Adrenal gland (tissue), 12 donors: ENCODE data around the gene JAZF1. TPM values are rescaled to one million over a fixed set of nuclear protein-coding genes. Genes with fewer than 3 reads are reported as not detected.

Source experiments
- DNase-seq, 7 donors: peaks; one replicate each; pipeline ENCODE4 v3.0.0-alpha.2; 2019 to 2020
- H3K27ac ChIP-seq, 5 donors: fragments of 200-600 bp; sonication (generic) in 4 of 5; 1 replicate in 3 of 5; 2 replicates in 2 of 5; pipeline versions ENCODE4 v1.5.1 to v1.8.0; 2016 to 2020; ENCODE audit warnings: mild to moderate bottlenecking in 1 of 5
- H3K27me3 ChIP-seq: fragments of 200-600 bp; 2 replicates; pipeline ENCODE4 v1.8.0; 2021
- H3K36me3 ChIP-seq, 2 donors: fragments of 200-600 bp; replicated peaks in 1 of 2; 1 replicate in 1 of 2; 2 replicates in 1 of 2; pipeline versions ENCODE4 v1.5.1 to v1.8.0; 2018 to 2022
- H3K4me1 ChIP-seq, 2 donors: fragments of 200-600 bp; replicated peaks in 1 of 2; 1 replicate in 1 of 2; 2 replicates in 1 of 2; pipeline versions ENCODE4 v1.5.1 to v1.8.0; 2018 to 2021
- H3K4me3 ChIP-seq, 4 donors: fragments of 200-600 bp; sonication (generic) in 3 of 4; one replicate each; pipeline ENCODE4 v1.5.1; 2016 to 2018
- H3K9me3 ChIP-seq, 3 donors: fragments of 200-600 bp; sonication (generic) in 1 of 3; replicated peaks in 1 of 3; 1 replicate in 2 of 3; 2 replicates in 1 of 3; pipeline versions ENCODE4 v1.5.1 to v1.8.0; 2016 to 2021
- POLR2A ChIP-seq, 2 donors: fragments of 450-650 bp; IDR thresholded peaks; one replicate each; pipeline ENCODE4 v1.6.1; 2017; ENCODE audit warnings: antibody characterized with exemption in 2 of 2, mild to moderate bottlenecking in 2 of 2, moderate library complexity in 1 of 2
- WGBS, 4 donors: extraction: QIAGEN DNeasy Blood & Tissue Kit in 2 of 4; methylation state at CpG; one replicate each; pipeline versions ENCODE4 v1.1.5 to v1.1.7; 2013 to 2017; 5-methylcytosine and 5-hydroxymethylcytosine counted together
- intact Hi-C, 2 donors: fragments of 100-400 bp; cut with DNase I; formaldehyde crosslinking; loops; one replicate each; pipeline versions ENCODE4 v1.14.1 to v1.15.0; 2022 to 2023
- polyA plus RNA-seq, 3 donors: library from polyadenylated mRNA; stranded (reverse); fragments of 200-250 nt in 2 of 3; fragments of 350-450 nt in 1 of 3; fragmentation: Illumina TruSeq in 1 of 3; extraction: RNeasy Lipid Tissue Mini Kit (QIAGEN cat#74804) in 1 of 3; gene quantifications; one replicate each; pipeline ENCODE4 v1.2.3, GENCODE V29; 2013 to 2014
- total RNA-seq, 9 donors: library from RNA; depleted of rRNA in 4 of 9; stranded (reverse); fragments of >200 nt in 4 of 9; fragments of 120-200 nt in 1 of 9; fragmentation: NEBNext Ultra II Directional in 1 of 9; extraction: Animal tissue kit (Norgen Biotek cat#: 25700) in 1 of 9; gene quantifications; one replicate each; pipeline versions ENCODE4 v1.1.0 to v1.2.4, GENCODE V29; 2013 to 2023
- TF ChIP-seq, protein P1 (sequence below), 6 experiments: fragments of 450-650 bp in 4 of 6; fragments of 200-600 bp in 2 of 6; sonication (generic) in 1 of 6; IDR thresholded peaks; 1 replicate in 5 of 6; 2 replicates in 1 of 6; pipeline versions ENCODE4 v1.5.1 to v1.8.0; 2016 to 2021; ENCODE audit warnings: antibody characterized with exemption in 6 of 6, mild to moderate bottlenecking in 2 of 6, moderate library complexity in 1 of 6
- donor health status: healthy with polysubstance abuse.
- donor health status: Bipolar disorder and iron deficiency.
- donor health status: DM: yes; HTN: yes; CAD: no.
- donor health status: DM: no; HTN: no; CAD: no.
- donor health status: DM: no; HTN: no; CAD: no.
- donor health status: DM: yes; HTN: yes; CAD: no.

JAZF1 gene
- total and polyA plus RNA-seq, 12 donors: 18.5 to 192 (median 96.3) TPM

DNA sequence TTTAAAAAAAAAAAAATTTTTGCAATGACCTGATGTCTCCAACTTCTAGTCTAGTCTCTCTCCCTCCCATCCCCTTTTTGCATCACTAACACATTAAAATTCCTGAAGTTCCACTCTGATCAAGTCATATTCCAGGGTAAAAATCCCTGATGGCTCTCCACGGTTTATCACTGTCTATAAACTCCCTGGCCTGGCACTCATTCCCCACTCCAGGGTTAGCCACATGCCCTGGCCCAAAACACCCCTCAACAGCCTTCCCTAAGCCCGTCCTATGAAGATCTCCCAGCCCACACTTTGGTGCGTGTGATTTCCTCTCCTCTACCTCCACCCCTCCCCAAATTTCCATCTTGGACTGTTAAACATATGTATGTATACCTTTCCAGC is 125.4 kb downstream of the JAZF1 start:
- WGBS, 4 donors: 69 to 94% (median 88%) methylated on average over 3 of the region's 3 CpGs

DNA sequence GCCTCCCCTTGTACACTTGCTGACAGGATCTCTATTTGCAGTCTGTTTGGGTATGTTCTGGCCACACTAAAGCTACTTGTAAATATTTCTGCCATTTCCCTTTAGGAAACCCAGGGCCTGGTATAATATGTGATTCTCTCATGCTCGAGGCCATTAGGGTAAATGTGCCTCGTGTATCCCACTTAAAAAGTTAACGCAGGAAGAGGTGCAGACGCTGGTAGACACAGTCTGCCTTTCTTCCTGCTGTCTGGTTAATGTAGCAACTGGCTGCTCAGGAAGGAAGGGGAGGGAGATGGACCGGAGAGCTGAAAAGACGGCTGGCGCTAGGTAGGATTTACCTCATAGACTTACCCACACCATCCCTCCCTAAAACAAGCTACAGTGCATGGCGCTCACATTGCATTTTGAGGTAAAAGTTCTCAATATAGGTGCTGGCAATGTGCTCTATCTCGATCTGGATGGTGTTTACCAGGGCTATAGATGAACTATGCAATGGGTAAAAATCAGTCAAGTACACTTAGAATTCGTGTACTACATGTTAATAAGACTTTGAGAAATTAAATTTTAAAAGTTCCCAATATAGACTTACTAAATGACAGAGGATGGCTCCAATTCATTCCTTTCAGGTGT is 125.9 kb downstream of the JAZF1 start:
- no peak overlapping the region for H3K27ac ChIP-seq
- DNase-seq: no peak
- no peaks in the 10 kb centered on the region for H3K9me3 ChIP-seq
- no peaks in the 10 kb centered on the region for H3K36me3 ChIP-seq
- H3K4me3 ChIP-seq: no peak overlapping the region
- peaks cover 5 to 6% of the 10 kb centered on the region in 2 donors for H3K4me1 ChIP-seq
- TF ChIP-seq, protein P1, sequence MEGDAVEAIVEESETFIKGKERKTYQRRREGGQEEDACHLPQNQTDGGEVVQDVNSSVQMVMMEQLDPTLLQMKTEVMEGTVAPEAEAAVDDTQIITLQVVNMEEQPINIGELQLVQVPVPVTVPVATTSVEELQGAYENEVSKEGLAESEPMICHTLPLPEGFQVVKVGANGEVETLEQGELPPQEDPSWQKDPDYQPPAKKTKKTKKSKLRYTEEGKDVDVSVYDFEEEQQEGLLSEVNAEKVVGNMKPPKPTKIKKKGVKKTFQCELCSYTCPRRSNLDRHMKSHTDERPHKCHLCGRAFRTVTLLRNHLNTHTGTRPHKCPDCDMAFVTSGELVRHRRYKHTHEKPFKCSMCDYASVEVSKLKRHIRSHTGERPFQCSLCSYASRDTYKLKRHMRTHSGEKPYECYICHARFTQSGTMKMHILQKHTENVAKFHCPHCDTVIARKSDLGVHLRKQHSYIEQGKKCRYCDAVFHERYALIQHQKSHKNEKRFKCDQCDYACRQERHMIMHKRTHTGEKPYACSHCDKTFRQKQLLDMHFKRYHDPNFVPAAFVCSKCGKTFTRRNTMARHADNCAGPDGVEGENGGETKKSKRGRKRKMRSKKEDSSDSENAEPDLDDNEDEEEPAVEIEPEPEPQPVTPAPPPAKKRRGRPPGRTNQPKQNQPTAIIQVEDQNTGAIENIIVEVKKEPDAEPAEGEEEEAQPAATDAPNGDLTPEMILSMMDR (IDR thresholded peaks at IDR 0.05): no peak
- no peak for TF ChIP-seq POLR2A (IDR thresholded peaks at IDR 0.05)
- WGBS, 4 donors: 74 to 84% (median 79%) methylated on average over 10 of the region's 10 CpGs
- intact Hi-C loops: no loop called here
- H3K27me3 ChIP-seq: no peaks in the 10 kb centered on the region

More for the DNA sequence above, 125.4 kb downstream of the JAZF1 start:
- H3K27ac ChIP-seq: no peak overlapping the region
- peaks cover 5 to 6% of the 10 kb centered on the region in 2 donors for H3K4me1 ChIP-seq
- no peak for TF ChIP-seq POLR2A (IDR thresholded peaks at IDR 0.05)
- TF ChIP-seq, protein P1 (IDR thresholded peaks at IDR 0.05): no peak
- DNase-seq: no peak
- no peaks in the 10 kb centered on the region for H3K36me3 ChIP-seq
- intact Hi-C loops: no loop called here
- no peaks in the 10 kb centered on the region for H3K9me3 ChIP-seq
- no peak overlapping the region for H3K4me3 ChIP-seq
- no peaks in the 10 kb centered on the region for H3K27me3 ChIP-seq

DNA sequence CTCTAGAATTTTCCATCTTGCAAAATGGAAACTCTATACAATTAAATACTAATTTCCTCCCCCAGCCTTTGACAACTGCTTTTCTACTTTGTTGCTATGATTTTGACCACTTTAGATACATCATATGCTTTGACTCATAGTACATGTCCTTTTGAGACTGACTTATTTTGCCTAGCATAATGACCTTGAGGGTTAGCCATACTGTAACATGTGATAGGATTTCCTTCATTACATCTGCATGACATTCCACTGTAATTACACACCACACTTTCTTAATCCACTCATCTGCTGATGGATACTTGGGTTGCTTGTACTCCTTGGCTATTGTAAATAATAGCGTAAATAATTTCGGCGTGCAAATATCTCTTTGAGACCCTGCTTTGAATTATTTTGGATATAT is 127.7 kb downstream of the JAZF1 start:
- TF ChIP-seq, protein P1 (IDR thresholded peaks at IDR 0.05): no peak
- TF ChIP-seq POLR2A (IDR thresholded peaks at IDR 0.05): no peak
- Histone ChIP-seq H3K27ac (no peak overlapping the region), H3K36me3 (no peaks in the 10 kb centered on the region), H3K4me1 (peaks cover 5 to 6% of the 10 kb centered on the region in 2 donors), H3K9me3 (no peaks in the 10 kb centered on the region), H3K4me3 (no peak overlapping the region), H3K27me3 (no peaks in the 10 kb centered on the region)
- intact Hi-C loops: no loop called here
- 98 to 100% (median 99%) methylated on average over 3 of the region's 3 CpGs for WGBS, 4 donors
- DNase-seq: no peak

DNA sequence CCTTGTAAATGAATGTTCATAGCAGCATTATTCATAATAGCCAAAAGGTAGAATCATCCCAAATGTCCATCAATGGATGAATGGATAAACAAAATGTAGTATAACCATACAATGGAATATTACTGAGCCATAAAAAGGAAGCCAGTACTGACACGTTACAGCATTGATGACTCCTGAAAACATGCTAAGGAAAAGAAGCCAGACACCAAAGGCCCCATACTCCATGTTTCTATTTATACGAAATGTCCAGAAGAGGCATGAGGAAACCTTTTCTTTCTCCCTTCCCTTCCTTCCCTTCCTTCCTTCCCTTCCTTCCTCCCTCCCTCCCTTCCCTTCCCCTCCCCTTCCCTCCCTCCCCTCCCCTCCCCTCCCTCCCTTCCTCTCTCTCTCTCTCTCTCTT is 131.9 kb downstream of the JAZF1 start:
- TF ChIP-seq POLR2A (IDR thresholded peaks at IDR 0.05): no peak
- TF ChIP-seq, protein P1 (IDR thresholded peaks at IDR 0.05): no peak
- Histone ChIP-seq H3K4me3 (no peak overlapping the region), H3K27me3 (no peaks in the 10 kb centered on the region), H3K36me3 (no peaks in the 10 kb centered on the region), H3K9me3 (no peaks in the 10 kb centered on the region), H3K4me1 (peaks cover 5 to 6% of the 10 kb centered on the region in 2 donors), H3K27ac (no peak overlapping the region)
- DNase-seq: no peak
- 93 to 100% (median 95%) methylated on average over 2 of the region's 2 CpGs for WGBS, 4 donors
- intact Hi-C loops: no loop called here
